ENCODE measurements around the gene CNTRL.

CNTRL gene

GRCh38 chr9:121201738-121202533 is 127.2 kb downstream of the CNTRL start, which contains the start of gene RAB14:
Gene RAB14, minus strand, starts transcription at chr9:121201869. Its CDS starts 8,457 bp downstream, at chr9:121193412.
- DNase-seq (ENCODE audit: low spot score), result peak; percentile 100

- DNase-seq (ENCODE audit: low spot score), result no peak
These were observed 129.4 kb downstream of the CNTRL start for GRCh38 chr9:121204121-121204520.

- no peak for DNase-seq (ENCODE audit: low spot score)
These were observed 129.9 kb downstream of the CNTRL start for GRCh38 chr9:121204611-121205010.

GRCh38 chr9:121206516-121207370 is 132.0 kb downstream of the CNTRL start:
- DNase-seq (ENCODE audit: low spot score), result no peak

GRCh38 chr9:121207371-121207940 is 132.7 kb downstream of the CNTRL start:
- no peak for DNase-seq (ENCODE audit: low spot score)

- DNase-seq (ENCODE audit: low spot score), result no peak
These were observed 135.8 kb downstream of the CNTRL start for GRCh38 chr9:121210536-121210935.

- peak; percentile 62 for DNase-seq (ENCODE audit: low spot score)
These were observed 138.5 kb downstream of the CNTRL start for GRCh38 chr9:121213136-121213806.

GRCh38 chr9:121214005-121214404 is 139.2 kb downstream of the CNTRL start:
- DNase-seq (ENCODE audit: low spot score), result no peak

- DNase-seq (ENCODE audit: low spot score), result no peak
These were observed 141.6 kb downstream of the CNTRL start for GRCh38 chr9:121216271-121216805.

GRCh38 chr9:121217609-121218292 is 143.0 kb downstream of the CNTRL start:
- DNase-seq (ENCODE audit: low spot score), result no peak

GRCh38 chr9:121218357-121219027 is 143.7 kb downstream of the CNTRL start:
- DNase-seq (ENCODE audit: low spot score), result no peak

GRCh38 chr9:121219530-121219929 is 144.8 kb downstream of the CNTRL start:
- no peak for DNase-seq (ENCODE audit: low spot score)

- no peak for DNase-seq (ENCODE audit: low spot score)
These were observed 146.4 kb downstream of the CNTRL start for GRCh38 chr9:121220996-121221663.

- DNase-seq (ENCODE audit: low spot score), result no peak
These were observed 146.9 kb downstream of the CNTRL start for GRCh38 chr9:121221664-121222055.

- peak; percentile 34 for DNase-seq (ENCODE audit: low spot score)
These were observed 147.9 kb downstream of the CNTRL start for GRCh38 chr9:121222524-121223171.

- no peak for DNase-seq (ENCODE audit: low spot score)
These were observed 150.5 kb downstream of the CNTRL start for GRCh38 chr9:121225240-121225639.

GRCh38 chr9:121226175-121226574 is 151.4 kb downstream of the CNTRL start:
- DNase-seq (ENCODE audit: low spot score), result no peak
